ENCODE results near the gene FSTL4. TPM values are rescaled to one million over a fixed set of nuclear protein-coding genes. Genes with fewer than 3 reads are reported as not detected.
"Not testable (repeated sequence)": the region's sequence is repeated elsewhere in the genome, so short reads cannot be mapped to it uniquely, and the experiment has no call there.

The FSTL4 gene
- total RNA-seq, 1 donor = 0.52 TPM

- peaks cover 23% of the 10 kb centered on the region for H3K4me1 ChIP-seq (ENCODE audit: insufficient read depth, low read length)
- no peaks in the 10 kb centered on the region for H3K9me3 ChIP-seq (ENCODE audit: low read depth, low read length)
- H3K4me3 ChIP-seq (ENCODE audit: low read length) = no peak overlapping the region
- H3K27me3 ChIP-seq (ENCODE audit: insufficient read depth, low read length) = no peaks in the 10 kb centered on the region
Measured at GRCh38 chr5:133459474-133460160, 152.7 kb downstream of the FSTL4 start.

GRCh38 chr5:133458435-133458834, 153.9 kb downstream of the FSTL4 start:
- H3K27me3 ChIP-seq (ENCODE audit: insufficient read depth, low read length) = no peaks in the 10 kb centered on the region
- no peaks in the 10 kb centered on the region for H3K9me3 ChIP-seq (ENCODE audit: low read depth, low read length)
- H3K4me3 ChIP-seq (ENCODE audit: low read length) = no peak overlapping the region
- peaks cover 23% of the 10 kb centered on the region for H3K4me1 ChIP-seq (ENCODE audit: insufficient read depth, low read length)

- no peak overlapping the region for H3K4me3 ChIP-seq (ENCODE audit: low read length)
- no peaks in the 10 kb centered on the region for H3K9me3 ChIP-seq (ENCODE audit: low read depth, low read length)
- H3K27me3 ChIP-seq (ENCODE audit: insufficient read depth, low read length) = no peaks in the 10 kb centered on the region
- H3K4me1 ChIP-seq (ENCODE audit: insufficient read depth, low read length) = peaks cover 23% of the 10 kb centered on the region
Measured at GRCh38 chr5:133457439-133458355, 154.6 kb downstream of the FSTL4 start.

GRCh38 chr5:133456933-133457402, 155.4 kb downstream of the FSTL4 start:
- Histone ChIP-seq H3K4me1 (ENCODE audit: insufficient read depth, low read length) (peaks cover 23% of the 10 kb centered on the region), H3K27me3 (ENCODE audit: insufficient read depth, low read length) (no peaks in the 10 kb centered on the region), H3K9me3 (ENCODE audit: low read depth, low read length) (no peaks in the 10 kb centered on the region), H3K4me3 (ENCODE audit: low read length) (no peak overlapping the region)

GRCh38 chr5:133455676-133456075, 156.7 kb downstream of the FSTL4 start:
- H3K4me1 ChIP-seq (ENCODE audit: insufficient read depth, low read length) = peaks cover 23% of the 10 kb centered on the region
- H3K27me3 ChIP-seq (ENCODE audit: insufficient read depth, low read length) = no peaks in the 10 kb centered on the region
- no peaks in the 10 kb centered on the region for H3K9me3 ChIP-seq (ENCODE audit: low read depth, low read length)
- H3K4me3 ChIP-seq (ENCODE audit: low read length) = no peak overlapping the region

- Histone ChIP-seq H3K27me3 (ENCODE audit: insufficient read depth, low read length) (no peaks in the 10 kb centered on the region), H3K4me1 (ENCODE audit: insufficient read depth, low read length) (peaks cover 16% of the 10 kb centered on the region), H3K4me3 (ENCODE audit: low read length) (no peak overlapping the region), H3K9me3 (ENCODE audit: low read depth, low read length) (no peaks in the 10 kb centered on the region)
Measured at GRCh38 chr5:133454442-133454841, 157.9 kb downstream of the FSTL4 start.

GRCh38 chr5:133453831-133454230, 158.5 kb downstream of the FSTL4 start:
- Histone ChIP-seq H3K9me3 (ENCODE audit: low read depth, low read length) (no peaks in the 10 kb centered on the region), H3K27me3 (ENCODE audit: insufficient read depth, low read length) (no peaks in the 10 kb centered on the region), H3K4me3 (ENCODE audit: low read length) (no peak overlapping the region), H3K4me1 (ENCODE audit: insufficient read depth, low read length) (peaks cover 16% of the 10 kb centered on the region)

- Histone ChIP-seq H3K27me3 (ENCODE audit: insufficient read depth, low read length) (no peaks in the 10 kb centered on the region), H3K4me1 (ENCODE audit: insufficient read depth, low read length) (peaks cover 16% of the 10 kb centered on the region), H3K4me3 (ENCODE audit: low read length) (no peak overlapping the region), H3K9me3 (ENCODE audit: low read depth, low read length) (no peaks in the 10 kb centered on the region)
Measured at GRCh38 chr5:133453084-133453780, 159.1 kb downstream of the FSTL4 start.

GRCh38 chr5:133451926-133452325, 160.4 kb downstream of the FSTL4 start:
- Histone ChIP-seq H3K4me1 (ENCODE audit: insufficient read depth, low read length) (peaks cover 7% of the 10 kb centered on the region), H3K27me3 (ENCODE audit: insufficient read depth, low read length) (no peaks in the 10 kb centered on the region), H3K9me3 (ENCODE audit: low read depth, low read length) (no peaks in the 10 kb centered on the region), H3K4me3 (ENCODE audit: low read length) (no peak overlapping the region)

GRCh38 chr5:133450286-133450685, 162.1 kb downstream of the FSTL4 start:
- H3K9me3 ChIP-seq (ENCODE audit: low read depth, low read length) = no peaks in the 10 kb centered on the region
- no peaks in the 10 kb centered on the region for H3K27me3 ChIP-seq (ENCODE audit: insufficient read depth, low read length)
- H3K4me3 ChIP-seq (ENCODE audit: low read length) = no peak overlapping the region
- no peaks in the 10 kb centered on the region for H3K4me1 ChIP-seq (ENCODE audit: insufficient read depth, low read length)

GRCh38 chr5:133449181-133449580, 163.2 kb downstream of the FSTL4 start:
- Histone ChIP-seq H3K9me3 (ENCODE audit: low read depth, low read length) (no peaks in the 10 kb centered on the region), H3K4me3 (ENCODE audit: low read length) (no peak overlapping the region), H3K27me3 (ENCODE audit: insufficient read depth, low read length) (no peaks in the 10 kb centered on the region), H3K4me1 (ENCODE audit: insufficient read depth, low read length) (no peaks in the 10 kb centered on the region)

- Histone ChIP-seq H3K9me3 (ENCODE audit: low read depth, low read length) (no peaks in the 10 kb centered on the region), H3K4me1 (ENCODE audit: insufficient read depth, low read length) (no peaks in the 10 kb centered on the region), H3K27me3 (ENCODE audit: insufficient read depth, low read length) (no peaks in the 10 kb centered on the region), H3K4me3 (ENCODE audit: low read length) (no peak overlapping the region)
Measured at GRCh38 chr5:133446440-133446839, 165.9 kb downstream of the FSTL4 start.

- Histone ChIP-seq H3K4me1 (ENCODE audit: insufficient read depth, low read length) (no peaks in the 10 kb centered on the region), H3K4me3 (ENCODE audit: low read length) (no peak overlapping the region), H3K9me3 (ENCODE audit: low read depth, low read length) (no peaks in the 10 kb centered on the region), H3K27me3 (ENCODE audit: insufficient read depth, low read length) (no peaks in the 10 kb centered on the region)
Measured at GRCh38 chr5:133445744-133446143, 166.6 kb downstream of the FSTL4 start.

- H3K27me3 ChIP-seq (ENCODE audit: insufficient read depth, low read length); H3K4me1 ChIP-seq (ENCODE audit: insufficient read depth, low read length); H3K9me3 ChIP-seq (ENCODE audit: low read depth, low read length); H3K4me3 ChIP-seq (ENCODE audit: low read length): not testable (repeated sequence)
Measured at GRCh38 chr5:133445204-133445603, 167.1 kb downstream of the FSTL4 start.

- no peaks in the 10 kb centered on the region for H3K4me1 ChIP-seq (ENCODE audit: insufficient read depth, low read length)
- H3K9me3 ChIP-seq (ENCODE audit: low read depth, low read length) = no peaks in the 10 kb centered on the region
- no peak overlapping the region for H3K4me3 ChIP-seq (ENCODE audit: low read length)
- H3K27me3 ChIP-seq (ENCODE audit: insufficient read depth, low read length) = no peaks in the 10 kb centered on the region
Measured at GRCh38 chr5:133444711-133445110, 167.6 kb downstream of the FSTL4 start.
